ENCODE data around the gene OR4D11. TPM values are rescaled to one million over a fixed set of nuclear protein-coding genes. Genes with fewer than 3 reads are reported as not detected.

The OR4D11 gene
- total RNA-seq, 1 donor, result not detected

Other genes starting within 250 kb of the OR4D11 start
- gene OR5AN1, start 144.7 kb upstream of the OR4D11 start, total RNA-seq, result not detected in 2 replicates
- gene OR5A2, start 77.2 kb upstream of the OR4D11 start, total RNA-seq, result not detected in 2 replicates
- gene OR5A1, start 67.1 kb upstream of the OR4D11 start, total RNA-seq, result not detected in 2 replicates
- gene OR4D6, start 46.6 kb upstream of the OR4D11 start, total RNA-seq, result not detected in 2 replicates
- gene OR4D10, start 30.3 kb upstream of the OR4D11 start, total RNA-seq, result not detected in 2 replicates
- not detected in 2 replicates for gene OR4D9, start 8.0 kb downstream of the OR4D11 start, total RNA-seq
- 35.1 and 35.9 TPM in 2 replicates for gene OSBP, start 112.2 kb downstream of the OR4D11 start, total RNA-seq
- 17.7 and 19.5 TPM in 2 replicates for gene PATL1, start 165.5 kb downstream of the OR4D11 start, total RNA-seq
- gene OR10V1, start 210.3 kb downstream of the OR4D11 start, total RNA-seq, result not detected in 2 replicates